ENCODE results near the gene REPS1.

GRCh38 chr6:138966870-138967269 is 21.2 kb downstream of the REPS1 start:
- TF ChIP-seq FOXM1 (IDR thresholded peaks at IDR 0.05; ENCODE audit: borderline replicate concordance) (no peak), SP1 (IDR thresholded peaks at IDR 0.05) (no peak), ZNF384 (IDR thresholded peaks at IDR 0.05) (no peak), FOXA1 (IDR thresholded peaks at IDR 0.05) (no peak), ELF4 (IDR thresholded peaks at IDR 0.05) (no peak), BHLHE40 (IDR thresholded peaks at IDR 0.05; ENCODE audit: borderline replicate concordance) (no peak), NFRKB (IDR thresholded peaks at IDR 0.05) (no peak)

Data from HEK293T (cell line).